DMS 273 treated with DMSO at 0.1 percent for 48 hours (cell line): Measurements from ENCODE around the gene CELA3A.
"Not testable (repeated sequence)": the region's sequence is repeated elsewhere in the genome, so short reads cannot be mapped to it uniquely, and the experiment has no call there.

Experiments used
- DNase-seq: peaks from one replicate; lab custom pipeline; 2025; lab: John Stamatoyannopoulos, UW

The CELA3A gene, protein sequence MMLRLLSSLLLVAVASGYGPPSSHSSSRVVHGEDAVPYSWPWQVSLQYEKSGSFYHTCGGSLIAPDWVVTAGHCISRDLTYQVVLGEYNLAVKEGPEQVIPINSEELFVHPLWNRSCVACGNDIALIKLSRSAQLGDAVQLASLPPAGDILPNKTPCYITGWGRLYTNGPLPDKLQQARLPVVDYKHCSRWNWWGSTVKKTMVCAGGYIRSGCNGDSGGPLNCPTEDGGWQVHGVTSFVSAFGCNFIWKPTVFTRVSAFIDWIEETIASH

DNA sequence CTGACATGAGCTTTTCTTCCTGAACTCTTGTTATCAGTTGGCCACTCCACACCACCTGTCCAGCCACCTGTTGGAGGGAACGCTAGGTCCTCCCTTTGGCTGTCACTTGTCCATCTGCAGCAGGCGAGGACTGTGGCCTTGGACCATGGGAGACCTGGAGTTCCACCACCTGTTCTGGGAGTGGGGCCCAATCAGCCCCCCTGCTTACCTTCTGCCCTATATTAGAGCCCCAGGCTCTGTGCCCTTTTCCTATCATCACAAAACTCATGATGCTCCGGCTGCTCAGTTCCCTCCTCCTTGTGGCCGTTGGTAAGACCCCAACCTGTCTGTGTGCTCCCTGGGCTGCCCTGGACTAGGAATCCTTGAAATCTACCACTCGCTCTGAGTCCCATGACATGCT is at the start of gene CELA3A:
Gene CELA3A (plus strand): TSS at position 249 of the 400 bp plus-strand sequence. CDS start 18 bp downstream, at position 267.
- no peak for DNase-seq

DNA sequence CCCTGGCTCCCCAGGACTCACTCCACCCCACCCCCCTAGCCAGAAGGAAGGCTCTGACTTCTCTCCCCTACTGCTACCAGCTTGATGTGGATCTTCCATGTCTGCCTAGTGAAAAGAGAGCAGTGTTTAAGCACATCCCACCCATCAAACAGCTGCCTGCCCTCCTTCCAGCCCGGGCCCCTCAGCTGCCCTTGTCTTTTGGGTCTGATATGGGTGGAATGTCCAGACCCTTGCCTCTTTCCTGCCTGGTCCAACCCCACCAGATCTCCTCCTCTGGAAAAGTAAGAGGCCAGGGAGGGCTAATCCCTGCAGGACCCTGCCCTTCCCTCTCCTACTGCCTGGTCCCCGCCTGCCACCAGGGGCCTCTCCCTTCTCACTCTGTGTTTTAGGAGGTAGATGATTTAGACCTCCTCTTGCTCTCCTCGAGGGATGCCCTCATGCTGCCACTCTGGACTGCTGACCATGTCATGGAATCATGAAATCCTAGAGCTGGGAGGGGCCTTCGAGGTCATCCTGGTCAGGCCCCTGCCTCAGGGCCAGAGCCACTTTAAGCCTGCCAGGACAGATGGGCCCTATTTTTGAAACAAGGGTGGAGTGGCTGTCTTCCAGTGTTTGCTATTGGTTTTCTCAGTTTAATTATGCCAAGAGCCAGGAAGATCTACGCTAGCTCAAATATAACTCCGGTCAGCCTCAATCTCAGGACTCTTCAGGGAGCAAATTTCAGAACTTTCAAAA is 48.5 kb upstream of the CELA3A start:
- DNase-seq, result no peak

DNA sequence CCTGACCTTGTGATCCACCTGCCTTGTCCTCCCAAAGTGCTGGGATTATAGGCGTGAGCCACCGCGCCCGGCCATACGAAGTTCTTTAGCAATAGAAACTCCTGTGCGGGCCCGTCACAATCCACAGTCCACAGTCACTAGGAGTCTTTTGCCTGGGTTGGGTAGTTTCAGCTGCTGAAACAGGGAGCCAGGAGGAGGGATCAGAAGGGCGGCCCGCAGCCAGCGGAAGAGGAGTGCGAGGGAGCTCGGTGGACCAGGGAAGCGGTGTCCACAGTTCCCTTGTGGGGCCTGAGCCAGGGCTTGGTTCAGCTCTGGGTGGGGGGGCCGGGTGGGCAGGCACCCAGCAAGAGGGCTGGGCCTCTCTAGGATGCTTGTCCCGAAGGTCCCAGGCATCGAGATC is 46.4 kb upstream of the CELA3A start:
- DNase-seq, result no peak

DNA sequence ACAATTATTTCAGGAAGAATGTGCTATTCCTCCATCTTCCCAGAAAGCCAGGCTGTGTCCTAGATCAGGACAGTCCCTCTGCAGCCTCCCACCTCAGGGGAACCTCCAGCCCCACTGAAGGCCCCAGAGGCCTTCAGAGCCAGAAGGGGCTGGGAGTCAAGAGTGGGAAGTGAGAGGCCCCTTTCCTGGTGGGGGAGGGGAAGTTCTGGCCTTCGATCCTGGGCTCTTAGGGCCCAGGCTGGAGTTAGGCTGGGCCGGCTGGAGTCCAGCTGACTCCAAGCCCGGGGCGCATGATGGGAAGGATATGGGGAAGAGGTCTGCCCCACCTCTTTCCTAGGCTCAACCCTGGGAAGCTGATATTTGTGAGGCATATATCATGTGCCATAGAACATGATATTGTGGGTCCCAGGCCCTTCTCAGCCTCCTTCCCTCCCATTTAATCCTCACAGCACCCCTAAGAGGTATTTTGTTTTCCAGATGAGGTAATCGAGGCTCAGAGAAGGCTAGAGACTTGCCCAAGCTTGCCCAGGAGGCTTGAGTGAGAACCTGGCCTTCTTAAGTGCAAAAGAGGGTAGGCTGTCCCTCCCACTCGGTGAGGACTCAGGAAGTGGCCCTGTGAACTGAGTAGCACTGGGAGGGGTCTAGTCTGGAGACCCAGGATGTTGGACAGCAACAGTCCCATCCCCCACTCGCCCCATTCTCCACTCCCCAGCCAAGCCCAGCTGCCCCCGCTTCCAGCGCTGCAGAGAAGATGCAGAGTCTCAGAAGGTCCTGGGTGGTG is 45.8 kb upstream of the CELA3A start:
- DNase-seq, result no peak

DNA sequence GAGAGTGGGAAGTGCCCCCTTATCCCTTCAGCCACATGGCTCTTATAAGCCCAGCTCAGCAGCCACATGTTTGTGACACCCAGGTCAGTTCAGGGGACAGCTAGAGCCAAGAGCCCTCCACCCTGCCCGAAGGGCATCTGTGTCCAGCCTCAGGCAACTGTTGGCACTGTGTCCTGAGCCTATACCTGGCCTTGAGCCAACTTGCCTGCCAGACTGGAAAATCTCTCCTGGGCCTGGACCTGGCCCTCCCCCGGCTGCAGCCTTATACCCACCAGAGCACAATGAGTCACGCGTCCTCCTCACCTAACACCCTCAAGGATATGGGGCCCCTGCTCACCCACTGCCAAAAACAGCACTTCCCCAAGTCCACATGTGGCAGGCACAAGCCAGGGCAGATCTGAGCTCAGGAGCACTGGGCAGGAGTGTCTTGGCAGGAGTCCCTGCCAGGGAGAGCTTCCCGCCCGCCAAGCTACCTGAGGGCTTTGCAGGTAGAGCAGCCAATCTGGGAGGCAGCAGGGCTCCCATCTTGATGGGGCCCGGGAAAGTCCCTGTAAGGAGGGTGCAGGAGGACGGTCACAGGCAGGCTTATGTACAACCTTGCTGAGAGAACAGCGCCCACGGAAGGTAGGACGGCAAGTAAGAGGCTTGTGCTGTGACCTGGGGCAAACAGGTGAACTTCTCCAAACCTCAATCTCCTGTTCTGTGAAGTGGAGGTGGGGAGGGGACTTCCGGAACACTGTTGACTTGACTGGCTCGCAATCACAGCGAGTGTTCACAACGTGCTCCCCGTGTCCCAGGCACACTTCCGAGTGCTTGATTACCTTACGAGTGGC is 44.5 kb upstream of the CELA3A start:
- no peak for DNase-seq

DNA sequence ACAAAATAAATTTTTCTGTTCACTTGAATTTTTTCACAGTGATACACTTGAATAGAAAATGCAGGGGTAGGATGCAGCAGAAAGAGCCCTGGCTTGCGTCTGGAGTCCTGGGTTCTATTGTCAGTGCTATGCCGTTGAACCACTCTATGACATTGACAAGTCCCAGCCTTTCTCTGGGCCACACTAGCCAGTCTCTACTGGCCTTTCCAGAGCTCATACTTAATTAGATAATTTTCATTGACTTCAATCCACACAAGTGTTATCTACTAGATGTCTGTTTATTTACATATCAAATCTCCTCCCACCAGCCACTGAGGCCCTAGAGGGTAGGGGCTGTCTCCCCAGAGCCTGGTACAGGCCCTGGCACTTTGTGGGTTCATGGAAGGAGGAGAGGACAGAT is 40.1 kb upstream of the CELA3A start:
- DNase-seq, result no peak

DNA sequence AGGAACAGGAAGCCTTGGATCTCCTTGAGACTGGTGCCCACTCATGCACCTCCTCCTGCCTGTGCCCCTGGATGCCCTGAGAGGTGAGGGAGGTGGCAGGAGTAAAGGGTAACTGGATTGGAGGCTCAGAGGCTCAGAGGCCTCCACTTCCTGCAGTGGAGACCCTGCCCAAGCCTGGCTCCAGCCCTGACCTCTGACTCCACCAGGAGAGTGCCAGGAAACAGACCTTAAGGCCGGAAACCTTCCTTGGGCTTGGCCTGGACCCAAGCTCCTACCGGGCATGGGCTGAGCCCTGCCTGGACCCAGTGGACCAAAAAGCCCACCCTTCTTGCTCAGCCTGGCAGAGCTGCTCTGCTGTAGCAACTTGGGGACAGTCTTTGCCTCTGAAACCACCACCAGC is 39.7 kb upstream of the CELA3A start:
- DNase-seq, result no peak

DNA sequence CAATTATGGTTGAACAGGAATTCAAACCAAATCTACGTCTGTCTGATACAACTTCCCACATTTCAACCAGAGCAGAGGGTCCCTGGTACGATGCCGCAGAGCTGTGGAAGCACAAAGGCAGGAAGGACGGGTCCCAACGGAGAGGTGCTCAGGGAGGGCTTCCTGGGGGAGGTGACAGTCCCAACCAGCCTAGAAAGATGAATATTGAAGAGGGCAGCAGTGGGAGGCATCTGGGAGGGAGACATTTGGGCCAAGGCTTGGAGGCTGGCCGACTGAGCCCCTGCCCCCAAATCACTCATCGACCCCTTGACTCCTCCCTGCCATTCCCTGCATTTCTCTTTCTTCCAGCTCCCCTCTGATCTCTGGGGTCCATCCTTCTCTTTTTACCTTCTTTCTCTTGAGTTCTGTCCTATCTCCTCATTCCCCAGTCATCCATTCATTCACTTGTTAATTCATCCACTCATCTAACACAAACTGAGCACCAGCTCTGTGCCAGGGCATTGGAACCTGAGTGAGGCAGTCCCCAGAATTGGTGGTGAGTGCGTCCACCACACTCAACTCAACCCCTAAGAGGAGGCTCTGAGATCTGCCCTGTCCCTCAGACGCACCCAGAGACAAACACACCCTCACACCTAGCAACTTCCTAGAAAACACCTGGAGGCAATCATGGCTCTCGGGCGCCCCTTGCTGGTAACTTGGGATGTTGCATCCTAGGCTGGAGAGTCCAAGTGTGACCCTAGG is 37.8 kb upstream of the CELA3A start:
- DNase-seq, result peak; percentile 31

DNA sequence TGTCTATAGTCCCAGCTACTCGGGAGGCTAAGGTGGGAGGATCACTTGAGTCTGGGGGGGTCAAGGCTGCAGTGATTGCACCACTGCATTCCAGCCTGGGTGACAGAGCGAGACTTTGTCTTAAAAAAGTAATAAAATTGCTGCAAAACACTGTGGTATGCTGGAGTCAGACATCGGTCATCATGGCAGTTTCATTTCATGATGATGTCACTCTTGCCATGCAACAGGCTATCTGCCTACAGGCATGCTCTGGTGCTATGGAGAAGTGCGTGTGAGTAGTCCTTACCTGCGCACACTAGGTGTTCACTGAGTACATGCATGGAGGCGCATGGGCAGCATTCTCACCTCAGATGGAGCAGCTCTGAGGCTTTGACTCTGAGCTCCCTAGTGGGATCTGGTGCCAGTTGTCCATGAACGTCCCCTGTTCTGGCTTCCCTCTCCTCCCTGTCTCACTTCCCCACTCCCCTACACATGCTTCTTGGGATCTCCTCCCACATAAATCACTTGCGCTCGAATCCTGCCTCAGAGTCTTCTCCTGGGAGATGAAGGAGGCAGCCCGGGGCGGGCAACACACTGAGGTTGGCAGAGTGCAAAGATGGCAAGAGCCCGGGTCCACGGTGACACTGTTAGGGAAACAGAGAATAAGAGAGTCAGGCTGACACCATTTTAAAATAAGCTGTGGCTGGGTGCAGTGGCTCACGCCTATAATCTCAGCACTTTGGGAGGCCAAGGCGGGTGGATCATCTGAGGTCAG is 35.0 kb upstream of the CELA3A start:
- no peak for DNase-seq

DNA sequence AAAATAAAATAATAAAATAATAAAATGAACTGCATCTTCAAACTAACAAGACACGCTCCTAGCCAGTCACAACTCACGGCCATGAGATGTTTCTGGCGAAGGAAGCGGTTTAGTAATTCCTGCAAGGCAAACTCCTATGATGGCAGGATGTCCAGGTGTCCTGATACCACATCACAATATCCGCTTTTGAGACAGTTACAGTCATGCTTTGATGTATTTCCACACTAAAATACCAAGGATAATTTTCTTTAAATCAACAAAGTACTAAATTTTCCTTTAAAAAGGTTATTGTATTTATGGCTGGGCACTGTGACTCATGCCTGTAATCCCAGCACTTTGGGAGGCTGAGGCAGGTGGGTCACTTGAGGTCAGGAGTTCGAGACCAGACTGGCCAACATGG is 34.2 kb upstream of the CELA3A start:
- not testable (repeated sequence) for DNase-seq

DNA sequence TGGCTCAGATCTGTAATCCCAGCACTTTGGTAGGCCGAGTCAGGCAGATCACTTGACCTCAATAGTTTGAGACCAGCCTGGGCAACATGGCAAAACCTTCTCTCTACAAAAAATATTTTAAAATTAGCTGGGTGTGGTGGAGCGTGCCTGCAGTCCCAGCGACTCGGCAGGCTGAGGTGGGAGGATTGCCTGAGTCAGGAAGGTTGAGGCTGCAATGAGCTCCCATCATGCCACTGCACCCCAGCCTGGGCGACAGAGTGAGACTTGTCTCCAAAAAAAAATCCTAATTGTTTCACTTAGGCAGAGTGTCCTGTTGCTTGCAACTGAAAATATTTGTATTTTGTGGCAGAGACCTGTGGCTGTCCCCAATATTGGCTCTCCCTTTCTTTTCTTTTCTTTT is 32.4 kb upstream of the CELA3A start:
- not testable (repeated sequence) for DNase-seq

DNA sequence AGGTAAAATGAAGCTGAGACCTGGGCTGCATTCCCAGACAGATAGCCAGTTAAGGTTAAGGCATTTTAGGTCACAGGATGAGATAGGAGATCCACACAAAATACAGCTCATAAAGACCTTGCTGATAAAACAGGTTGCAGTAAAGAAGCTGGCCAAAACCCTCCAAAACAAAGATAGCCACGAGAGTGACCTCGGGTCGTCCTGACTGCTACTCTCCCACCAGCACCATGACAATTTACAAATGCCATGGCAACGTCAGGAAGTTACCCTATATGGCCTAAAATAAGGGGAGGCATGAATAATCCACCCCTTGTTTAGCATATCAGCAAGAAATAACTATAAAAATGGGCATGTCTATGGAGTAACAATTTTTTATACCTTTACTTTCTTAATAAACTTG is 30.9 kb upstream of the CELA3A start:
- DNase-seq, result not testable (repeated sequence)

DNA sequence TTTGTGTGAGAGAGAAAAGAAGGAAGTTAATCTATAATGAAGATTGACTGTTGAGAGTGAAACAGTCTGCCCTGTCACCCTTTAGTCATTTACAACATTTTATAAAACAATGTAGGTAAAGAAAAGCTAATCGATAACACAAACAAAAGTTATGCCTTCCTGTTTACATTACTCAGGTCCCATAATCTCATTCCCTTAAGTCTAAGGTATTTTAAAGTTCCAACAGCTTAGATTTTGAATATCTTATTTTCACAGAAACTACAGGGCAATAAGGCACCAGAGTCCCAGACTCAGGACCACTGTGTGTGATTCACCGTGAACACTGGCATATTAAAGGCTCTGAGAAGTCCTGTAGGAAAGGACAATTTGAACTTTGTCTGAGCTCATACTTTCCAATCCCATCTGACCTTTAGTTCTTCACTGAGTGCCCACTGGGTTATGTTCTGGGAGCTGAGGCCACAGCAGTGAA is 28.4 kb upstream of the CELA3A start:
- DNase-seq, result not testable (repeated sequence)

DNA sequence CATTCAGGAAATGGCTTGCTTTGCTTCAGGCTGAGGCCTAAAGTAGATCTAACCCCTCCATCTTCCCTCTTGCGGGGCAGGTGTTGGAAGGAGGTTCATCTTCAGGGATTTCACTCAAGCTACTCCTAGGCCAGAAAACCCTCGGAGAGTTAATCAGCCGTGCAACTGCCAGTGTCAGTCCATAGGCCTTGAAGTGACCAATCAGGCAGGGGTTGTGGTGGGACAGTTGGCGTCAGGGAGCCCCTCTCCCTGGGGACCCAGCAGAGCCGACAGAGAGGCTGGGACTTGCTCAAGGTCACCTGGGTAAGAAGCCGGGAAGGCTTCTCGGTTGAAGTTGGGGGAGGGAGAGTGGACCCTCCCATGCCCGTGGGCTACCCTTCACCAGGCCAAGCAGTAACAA is 27.5 kb upstream of the CELA3A start:
- DNase-seq, result not testable (repeated sequence)

DNA sequence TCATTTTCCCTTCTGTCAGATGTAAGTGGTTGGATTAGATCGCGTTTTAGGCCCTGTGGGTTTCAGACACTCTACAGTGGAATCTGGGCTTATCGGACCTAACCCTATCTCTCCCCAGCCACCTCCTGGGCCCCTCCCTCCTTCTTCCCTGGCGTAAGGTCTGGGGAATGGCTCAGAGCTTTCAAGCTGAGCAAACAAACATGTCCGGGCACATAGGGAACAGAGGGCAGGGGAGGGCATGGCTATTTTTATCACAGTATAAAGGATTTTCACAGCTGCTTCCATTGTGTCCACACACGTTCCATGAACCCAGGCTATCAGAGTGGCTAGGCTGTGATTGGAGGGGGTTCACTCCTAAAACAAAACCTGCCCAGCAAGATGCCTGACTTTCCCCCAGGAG is 26.8 kb upstream of the CELA3A start:
- DNase-seq, result peak; percentile 20

DNA sequence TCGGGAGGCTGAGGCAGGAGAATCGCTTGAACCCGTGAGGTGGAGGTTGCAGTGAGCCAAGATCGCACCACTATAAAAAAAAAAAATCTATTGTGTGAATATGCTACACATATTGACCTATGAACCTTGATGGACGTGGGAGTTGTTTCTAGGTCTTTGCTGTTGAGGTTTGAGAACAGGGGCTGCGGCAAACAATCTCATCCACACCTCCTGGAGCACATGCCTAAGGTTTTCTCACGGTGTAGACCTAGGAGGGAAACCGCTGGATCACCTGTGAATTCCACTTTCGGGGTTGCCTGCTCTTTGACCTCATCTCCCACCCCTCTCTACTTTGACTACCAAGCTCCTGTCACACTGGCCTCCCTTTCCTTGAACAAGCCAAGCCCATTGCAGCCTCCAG is 26.2 kb upstream of the CELA3A start:
- DNase-seq, result not testable (repeated sequence)

DNA sequence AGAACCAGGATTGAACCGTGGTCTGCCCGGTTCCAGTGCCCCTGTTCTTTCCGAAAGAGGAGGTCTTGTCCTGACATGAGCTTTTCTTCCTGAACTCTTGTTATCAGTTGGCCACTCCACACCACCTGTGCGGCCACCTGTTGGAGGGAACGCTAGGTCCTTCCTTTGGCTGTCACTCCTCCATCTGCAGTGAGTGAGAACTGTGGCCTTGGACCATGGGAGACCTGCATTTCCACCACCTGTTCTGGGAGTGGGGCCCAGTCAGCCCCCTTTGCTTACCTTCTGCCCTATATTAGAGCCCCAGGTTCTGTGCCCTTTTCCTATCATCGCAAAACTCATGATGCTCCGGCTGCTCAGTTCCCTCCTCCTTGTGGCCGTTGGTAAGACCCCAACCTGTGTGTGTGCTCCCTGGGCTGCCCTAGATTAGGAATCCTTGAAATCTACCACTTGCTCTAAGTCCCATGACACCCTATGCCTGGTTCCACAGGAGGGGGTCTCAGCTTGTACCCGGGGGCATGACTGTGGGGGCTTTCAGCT is 24.7 kb upstream of the CELA3A start, which contains the start of gene CELA3B:
Gene CELA3B (plus strand): TSS at position 320 of the 537 bp plus-strand sequence. CDS start 18 bp downstream, at position 338.
- not testable (repeated sequence) for DNase-seq

DNA sequence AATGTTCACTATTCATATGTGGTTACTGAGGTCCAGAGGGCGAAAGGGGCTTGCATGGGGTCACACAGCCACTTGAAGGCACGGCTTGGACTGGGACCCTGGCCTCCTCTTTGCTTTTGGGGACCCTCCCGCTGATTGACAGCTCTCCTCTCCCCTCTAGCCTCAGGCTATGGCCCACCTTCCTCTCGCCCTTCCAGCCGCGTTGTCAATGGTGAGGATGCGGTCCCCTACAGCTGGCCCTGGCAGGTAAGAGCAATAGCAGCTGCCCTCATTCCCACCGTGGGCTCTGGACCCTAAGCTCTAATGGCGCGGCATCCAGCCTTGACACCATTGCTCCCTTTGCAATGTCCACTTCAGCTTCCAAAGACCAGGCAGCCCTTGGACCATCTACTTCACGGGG is 23.2 kb upstream of the CELA3A start:
- DNase-seq, result not testable (repeated sequence)

DNA sequence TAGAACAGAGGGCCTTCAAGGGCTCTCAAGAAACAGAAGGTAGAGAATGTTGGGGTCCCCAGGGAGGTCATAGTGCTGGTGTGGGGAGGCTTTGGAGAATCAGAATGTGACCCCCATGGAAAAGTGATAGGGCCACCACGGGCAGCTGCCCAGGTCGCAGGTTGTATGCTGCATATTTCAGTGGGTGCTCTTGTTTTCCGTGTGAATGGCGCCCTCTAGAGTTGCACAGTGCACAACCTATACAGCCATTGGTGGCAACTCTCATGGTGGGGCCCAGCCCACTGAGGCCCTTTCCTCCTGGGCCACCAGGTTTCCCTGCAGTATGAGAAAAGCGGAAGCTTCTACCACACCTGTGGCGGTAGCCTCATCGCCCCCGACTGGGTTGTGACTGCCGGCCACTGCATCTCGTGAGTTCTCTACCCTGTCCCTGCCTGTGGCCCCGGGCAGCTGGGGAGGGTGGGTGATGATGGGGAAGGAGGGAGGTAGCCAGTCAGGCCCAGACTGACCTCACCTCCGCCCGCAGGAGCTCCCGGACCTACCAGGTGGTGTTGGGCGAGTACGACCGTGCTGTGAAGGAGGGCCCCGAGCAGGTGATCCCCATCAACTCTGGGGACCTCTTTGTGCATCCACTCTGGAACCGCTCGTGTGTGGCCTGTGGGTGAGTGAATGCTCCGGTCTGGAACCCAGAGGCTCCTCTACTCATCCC is 20.8 kb upstream of the CELA3A start:
- not testable (repeated sequence) for DNase-seq
